GM19240 (cell line): Measurements from ENCODE around the gene SMIM24.
"Not testable (repeated sequence)": the region's sequence is repeated elsewhere in the genome, so short reads cannot be mapped to it uniquely, and the experiment has no call there.

Experiments used
- DNase-seq: peaks from one replicate; pipeline ENCODE4 v3.0.0; 2011; ENCODE audit warnings: low spot score; ENCODE audit not compliant: insufficient read length

SMIM24 gene

DNA sequence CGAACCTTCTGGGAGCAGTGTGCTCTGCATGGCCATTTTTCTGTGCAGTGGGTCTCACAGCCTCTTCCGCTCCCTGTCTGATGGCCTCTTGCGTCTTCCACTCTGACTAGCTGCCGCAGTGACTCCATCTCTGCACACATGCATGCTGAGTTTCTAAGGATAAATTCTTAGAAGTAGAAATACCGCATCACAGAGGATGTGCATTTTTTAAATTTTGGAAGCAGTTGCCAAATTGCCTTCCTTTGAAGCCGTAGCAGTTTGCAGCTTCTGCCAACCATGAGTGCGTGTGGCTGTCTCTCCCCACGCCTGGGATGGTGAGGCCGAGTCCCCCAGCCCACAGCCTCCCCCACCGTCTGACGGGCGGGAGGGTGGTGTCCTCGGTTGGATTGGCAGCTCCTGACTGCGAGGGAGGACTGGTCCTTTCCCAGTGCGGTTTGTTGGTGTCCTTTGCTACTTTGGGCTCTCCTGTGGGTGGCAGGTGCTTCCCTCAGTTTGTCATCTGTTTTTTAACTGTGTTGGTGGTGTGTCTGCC is 35.6 kb upstream of the SMIM24 start:
- no peak for DNase-seq

GRCh38 chr19:3514930-3515329 is 34.6 kb upstream of the SMIM24 start:
- DNase-seq, result no peak

GRCh38 chr19:3513229-3514140 is 33.2 kb upstream of the SMIM24 start:
- DNase-seq, result no peak

DNA sequence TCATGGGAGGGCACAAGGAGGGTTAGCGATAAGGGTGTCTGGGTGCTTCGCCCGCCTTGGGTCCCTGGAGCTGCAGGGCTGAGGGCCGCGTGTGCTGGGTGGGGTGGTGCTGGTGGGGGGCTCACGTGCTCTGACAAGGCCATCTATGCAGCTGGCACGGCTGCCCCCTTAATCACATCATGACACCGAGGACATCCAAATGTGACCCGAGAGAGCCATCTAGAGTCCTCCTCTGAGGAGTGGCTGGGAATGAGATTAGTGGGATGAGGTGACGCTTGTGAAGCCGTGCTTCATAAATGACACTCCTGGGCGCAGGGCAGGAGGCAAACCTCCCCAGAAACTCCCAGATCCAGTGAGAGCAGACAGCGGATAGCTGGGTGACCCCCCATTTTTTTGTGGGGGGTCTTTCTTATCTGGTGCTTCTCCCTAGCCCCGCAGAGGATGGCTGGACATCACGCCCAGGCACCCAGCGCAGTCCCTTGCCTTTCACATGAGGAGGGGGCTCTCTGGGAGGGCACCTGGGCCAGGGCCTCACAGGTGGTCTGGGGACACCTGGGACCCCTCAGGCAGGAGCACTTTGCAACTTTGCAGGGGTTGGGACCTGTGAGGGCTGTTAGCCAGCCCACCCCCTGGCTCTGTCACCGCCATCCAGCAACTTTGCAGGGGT is 32.4 kb upstream of the SMIM24 start:
- no peak for DNase-seq

DNA sequence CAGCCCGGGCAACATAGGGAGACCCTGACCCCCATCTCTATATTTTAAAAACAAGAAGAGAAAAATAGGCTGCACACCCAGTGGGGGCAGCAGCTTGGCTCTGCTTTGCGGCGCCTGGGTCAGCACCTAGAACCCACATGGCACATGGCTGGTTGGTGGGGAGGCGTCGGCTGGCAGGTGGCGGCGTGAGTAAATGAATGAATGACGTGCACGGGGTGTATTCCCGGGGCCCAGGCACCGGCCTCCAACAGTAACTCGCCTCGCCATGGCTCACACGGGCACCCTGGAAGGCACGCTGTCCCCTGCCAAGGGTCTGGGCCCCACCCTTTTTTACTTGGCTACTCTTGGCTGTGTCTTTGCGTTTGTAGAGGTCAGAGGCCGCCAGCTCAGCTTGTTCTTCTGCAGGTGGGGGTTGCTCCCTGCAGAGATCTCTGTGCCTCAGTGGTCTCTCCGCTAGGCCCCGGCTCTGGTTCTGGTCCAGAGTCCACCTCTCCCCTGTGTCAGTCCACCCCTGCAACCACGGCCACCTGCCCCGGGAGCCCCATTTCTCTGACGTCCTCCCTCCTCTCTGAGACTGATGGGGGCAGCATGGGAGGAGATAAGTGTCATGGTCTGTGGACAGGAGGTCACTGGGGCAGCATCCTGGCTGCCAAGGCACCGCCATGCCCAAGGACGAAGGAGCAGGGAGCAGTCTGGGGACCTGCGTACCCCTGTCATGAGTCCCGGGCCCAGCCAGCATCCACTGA is 31.4 kb upstream of the SMIM24 start:
- DNase-seq, result no peak

GRCh38 chr19:3510727-3511126 is 30.4 kb upstream of the SMIM24 start:
- DNase-seq, result no peak

- DNase-seq, result no peak
Observed at GRCh38 chr19:3509566-3509989, 29.3 kb upstream of the SMIM24 start.

DNA sequence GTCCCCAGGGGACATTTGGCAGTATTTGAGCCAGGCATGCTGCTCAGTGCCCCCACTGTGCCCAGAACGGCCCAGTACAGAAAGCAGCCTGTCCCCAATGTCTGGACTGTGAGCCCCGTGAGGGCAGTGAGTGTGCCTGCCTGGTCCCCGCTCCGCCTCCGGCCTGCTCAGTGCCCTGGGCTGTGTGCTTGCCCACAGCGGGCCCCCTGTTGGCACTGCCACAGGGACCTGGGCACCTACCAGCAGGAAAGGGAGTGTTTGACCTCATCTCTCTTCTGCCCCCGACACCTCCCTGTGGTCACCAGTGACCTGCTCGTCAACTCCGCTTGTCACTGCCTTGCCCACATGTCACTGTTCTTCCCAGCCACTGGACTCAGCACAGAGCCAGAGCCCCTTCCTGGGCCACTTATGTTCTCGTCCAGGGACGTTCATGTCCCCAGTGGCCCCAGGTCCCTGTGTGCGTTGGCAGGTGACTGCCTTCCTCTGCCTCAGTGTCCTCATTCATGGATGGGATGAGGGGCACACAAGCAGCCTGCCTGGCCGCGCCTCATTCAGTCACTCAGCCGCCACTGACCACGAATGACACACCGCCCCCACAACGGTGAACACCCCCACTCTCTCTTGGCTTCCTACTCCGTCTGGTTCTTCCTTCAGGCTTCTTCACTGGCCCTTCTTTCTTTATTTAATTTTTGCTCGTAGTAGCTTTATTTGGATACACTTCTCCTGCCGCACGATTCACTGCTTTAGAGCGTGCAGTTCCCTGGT is 28.6 kb upstream of the SMIM24 start:
- DNase-seq, result no peak

GRCh38 chr19:3508121-3508661 is 27.9 kb upstream of the SMIM24 start:
- DNase-seq, result not testable (repeated sequence)

DNA sequence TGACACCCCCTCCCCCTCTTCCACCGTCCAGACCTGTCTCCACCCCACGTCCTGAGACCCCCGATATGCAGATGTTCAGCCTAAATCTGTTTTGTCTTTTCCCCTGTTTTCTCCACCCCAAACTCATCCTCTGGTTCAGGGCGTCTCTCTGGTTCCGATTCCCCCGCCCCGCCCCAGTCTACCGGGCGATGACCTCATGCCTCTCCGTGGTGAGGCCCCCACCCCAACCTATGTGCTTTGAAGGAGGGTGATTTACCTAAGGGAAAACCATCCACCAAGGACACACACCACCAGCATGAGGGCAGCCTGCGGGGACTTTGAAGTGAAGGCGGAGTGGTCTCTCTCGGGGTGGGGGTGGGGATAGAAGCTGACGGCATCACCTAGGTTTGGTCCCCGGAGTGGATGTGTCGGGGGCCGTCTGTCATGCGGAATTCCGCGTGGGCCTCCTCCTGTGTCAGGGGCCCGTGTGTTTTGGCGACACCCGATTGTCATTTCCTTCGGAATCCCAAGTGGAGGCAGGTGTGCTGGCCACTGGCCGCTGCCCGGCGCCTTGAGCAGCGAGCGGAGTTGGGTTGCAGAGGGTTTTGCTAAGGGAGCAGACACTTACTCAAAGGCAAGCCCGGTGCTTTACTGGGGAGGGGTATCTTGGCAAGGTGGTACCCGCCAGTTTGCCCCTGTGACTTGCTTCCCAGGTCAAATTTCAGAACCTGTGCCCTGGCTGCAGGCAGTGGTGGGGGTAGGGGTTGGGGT is 27.2 kb upstream of the SMIM24 start:
- no peak for DNase-seq

DNA sequence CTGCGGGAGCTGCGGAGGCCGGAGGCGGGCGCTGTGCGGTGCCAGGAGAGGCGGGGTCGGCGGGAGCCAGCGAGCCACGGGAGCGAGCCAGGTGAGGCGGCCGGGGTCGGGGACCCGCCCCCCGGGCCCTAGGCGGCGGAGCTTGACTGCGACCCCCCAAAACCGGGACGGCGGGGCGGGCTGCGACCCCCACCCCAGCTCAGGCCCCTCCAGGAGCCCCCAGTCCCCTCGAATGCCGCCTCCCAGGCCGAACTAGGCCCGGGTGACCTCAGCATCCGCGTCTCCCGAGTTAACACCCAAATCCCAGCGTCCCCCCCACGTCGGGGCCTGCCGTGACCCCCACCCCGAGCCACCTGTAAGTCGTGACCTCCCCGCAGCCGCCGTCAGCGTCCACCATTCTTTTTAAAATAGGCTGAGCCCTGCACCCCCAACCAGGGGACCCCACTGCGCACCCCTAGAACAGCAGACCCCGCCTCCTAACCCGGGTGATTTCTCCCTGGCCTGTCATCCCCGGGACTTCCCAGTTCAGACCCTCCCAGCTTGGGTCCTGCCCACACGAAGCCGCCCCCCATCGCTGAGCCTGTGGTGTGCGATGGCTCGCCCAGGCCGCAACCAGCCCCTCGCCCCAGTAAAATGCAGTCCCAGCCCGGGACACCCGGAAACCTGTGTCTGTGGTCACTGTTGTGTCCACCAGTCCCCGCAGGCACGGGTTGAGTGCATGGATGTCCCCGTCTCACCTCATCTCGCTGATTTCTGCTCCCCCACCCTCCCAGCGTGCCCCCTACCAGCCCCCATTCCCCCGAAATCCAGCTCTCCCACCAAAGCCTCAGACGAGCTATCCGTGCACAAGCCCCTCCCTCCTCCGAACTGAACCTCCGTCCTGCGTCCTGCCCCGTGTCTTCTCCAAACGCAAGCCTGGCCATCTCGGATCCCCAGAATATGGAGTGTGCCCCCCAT is 26.3 kb upstream of the SMIM24 start:
- DNase-seq, result no peak

DNA sequence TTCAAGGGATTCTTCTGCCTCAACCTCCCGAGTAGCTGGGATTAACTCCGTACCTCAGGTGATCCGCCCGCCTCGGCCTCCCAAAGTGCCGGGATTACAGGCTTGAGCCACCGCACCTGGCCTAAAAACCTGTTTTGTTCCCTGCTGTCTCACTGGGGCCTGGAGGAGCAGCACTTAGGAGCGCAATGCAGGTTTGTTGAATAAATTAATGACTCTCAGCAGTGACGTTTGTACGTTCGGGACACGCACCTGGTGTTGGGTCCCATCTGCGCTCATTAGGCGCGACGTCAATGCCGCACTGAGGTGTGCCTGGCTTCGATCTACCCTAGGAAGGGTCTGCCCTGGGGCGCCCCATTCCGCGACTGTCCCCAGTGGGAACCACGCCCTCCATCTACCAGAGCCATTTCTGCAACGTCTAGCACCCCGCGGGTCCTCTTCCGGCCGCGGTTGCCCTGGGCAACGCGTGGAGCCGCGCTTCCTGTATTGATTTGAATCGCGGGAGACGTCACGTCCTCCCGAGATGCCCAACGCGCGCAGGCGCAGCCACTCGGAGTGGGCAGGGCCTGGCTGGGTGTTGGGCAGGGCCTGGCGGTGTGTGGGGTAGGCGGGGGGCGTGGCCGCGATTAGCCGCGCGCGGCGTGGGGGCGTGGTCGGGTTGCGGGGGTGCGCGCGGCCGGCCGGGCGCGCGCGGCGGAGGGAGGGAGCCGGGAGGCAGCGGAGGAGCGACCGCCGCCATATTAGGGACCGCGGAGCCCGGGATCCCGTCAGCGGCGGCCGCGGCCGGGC is 25.5 kb upstream of the SMIM24 start, which contains the start of gene FZR1:
TSS of gene FZR1 (plus strand) at position 714 of the 786 bp plus-strand sequence. CDS start 16,679 bp downstream, outside the sequence.
- DNase-seq, result peak; percentile 96

- DNase-seq, result no peak
Observed at GRCh38 chr19:3504735-3505134, 24.4 kb upstream of the SMIM24 start.

- DNase-seq, result no peak
Observed at GRCh38 chr19:3503036-3503572, 22.8 kb upstream of the SMIM24 start.

- DNase-seq, result no peak
Observed at GRCh38 chr19:3501780-3502179, 21.5 kb upstream of the SMIM24 start.

DNA sequence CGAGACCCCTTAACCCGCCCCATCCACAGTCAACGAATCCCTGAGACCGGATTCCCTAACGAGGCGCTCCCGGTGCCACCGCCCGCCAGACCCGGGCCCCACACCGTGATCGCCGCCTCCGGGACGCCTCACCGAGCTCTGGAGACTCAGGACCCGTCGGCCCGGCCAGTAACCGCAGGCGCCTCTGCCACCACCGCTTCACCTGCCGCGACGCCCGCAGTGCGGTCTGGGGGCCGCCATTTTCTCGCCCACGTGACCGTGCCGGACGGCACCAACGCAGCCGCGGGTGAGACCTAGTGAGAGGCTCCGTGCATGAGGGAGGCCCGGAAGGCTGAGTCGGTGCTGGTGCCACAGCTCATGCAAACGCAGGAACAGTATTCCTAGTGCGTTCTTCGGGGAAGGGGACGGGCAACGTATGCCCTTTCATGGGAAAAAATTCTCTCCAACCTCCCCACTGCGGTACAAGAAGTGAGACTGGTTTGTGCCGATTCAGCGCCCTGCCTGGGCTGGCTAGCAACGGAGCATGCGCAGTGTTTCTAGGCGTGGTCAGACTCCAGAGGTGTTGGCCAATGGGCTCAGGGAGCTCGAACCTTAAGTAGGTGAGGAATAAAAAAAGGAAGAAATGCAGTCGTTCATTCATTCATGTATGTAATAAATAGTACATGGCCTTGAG is 20.2 kb upstream of the SMIM24 start, which contains the start of gene DOHH:
TSS of gene DOHH (minus strand) at position 246 of the 673 bp plus-strand sequence. CDS start 3,860 bp downstream, outside the sequence.
- peak; percentile 98 for DNase-seq
